Measurements from ENCODE around the gene MOCOS. TPM values are rescaled to one million over a fixed set of nuclear protein-coding genes. Genes with fewer than 3 reads are reported as not detected.

MOCOS gene
- total and polyA plus RNA-seq, 2 experiments from 2014 or later = 3.1 to 8.6 TPM

GRCh38 chr18:36194600-36195315, 7.5 kb downstream of the MOCOS start:
- no peaks in the 10 kb centered on the region for H3K4me1 ChIP-seq (ENCODE audit: insufficient read depth)
- no peaks in the 10 kb centered on the region for H3K9me3 ChIP-seq (ENCODE audit: low read depth)
- TF ChIP-seq, protein P1, sequence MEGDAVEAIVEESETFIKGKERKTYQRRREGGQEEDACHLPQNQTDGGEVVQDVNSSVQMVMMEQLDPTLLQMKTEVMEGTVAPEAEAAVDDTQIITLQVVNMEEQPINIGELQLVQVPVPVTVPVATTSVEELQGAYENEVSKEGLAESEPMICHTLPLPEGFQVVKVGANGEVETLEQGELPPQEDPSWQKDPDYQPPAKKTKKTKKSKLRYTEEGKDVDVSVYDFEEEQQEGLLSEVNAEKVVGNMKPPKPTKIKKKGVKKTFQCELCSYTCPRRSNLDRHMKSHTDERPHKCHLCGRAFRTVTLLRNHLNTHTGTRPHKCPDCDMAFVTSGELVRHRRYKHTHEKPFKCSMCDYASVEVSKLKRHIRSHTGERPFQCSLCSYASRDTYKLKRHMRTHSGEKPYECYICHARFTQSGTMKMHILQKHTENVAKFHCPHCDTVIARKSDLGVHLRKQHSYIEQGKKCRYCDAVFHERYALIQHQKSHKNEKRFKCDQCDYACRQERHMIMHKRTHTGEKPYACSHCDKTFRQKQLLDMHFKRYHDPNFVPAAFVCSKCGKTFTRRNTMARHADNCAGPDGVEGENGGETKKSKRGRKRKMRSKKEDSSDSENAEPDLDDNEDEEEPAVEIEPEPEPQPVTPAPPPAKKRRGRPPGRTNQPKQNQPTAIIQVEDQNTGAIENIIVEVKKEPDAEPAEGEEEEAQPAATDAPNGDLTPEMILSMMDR (IDR thresholded peaks at IDR 0.05; ENCODE audit: poor library complexity) = no peak
- TF ChIP-seq EZH2phosphoT487 (IDR thresholded peaks at IDR 0.05; ENCODE audit: low read depth, severe bottlenecking, unreplicated experiment) = no peak
- no peak for TF ChIP-seq EZH2 (IDR thresholded peaks at IDR 0.05; ENCODE audit: borderline replicate concordance)
- H3K9me2 ChIP-seq (replicated peaks; ENCODE audit: insufficient read depth) = no peaks in the 10 kb centered on the region
- WGBS (ENCODE audit: low lambda C conversion rate, missing lambda C conversion rate) = 97% methylated on average over 8 of the region's 8 CpGs
- H4K20me1 ChIP-seq (ENCODE audit: insufficient read depth, poor library complexity, severe bottlenecking) = no peaks in the 10 kb centered on the region
- H3K27ac ChIP-seq = no peak overlapping the region
- H3K36me3 ChIP-seq (replicated peaks; ENCODE audit: insufficient read depth, low read depth) = no peaks in the 10 kb centered on the region
- peaks cover 10% of the 10 kb centered on the region for H3K79me2 ChIP-seq
- no peak overlapping the region for H3K4me3 ChIP-seq
- H2AFZ ChIP-seq = no peak overlapping the region
- no peak for DNase-seq (ENCODE audit: low spot score)
- H3K27me3 ChIP-seq = no peaks in the 10 kb centered on the region
- H3K4me2 ChIP-seq = no peak overlapping the region

GRCh38 chr18:36195427-36196122, 8.3 kb downstream of the MOCOS start:
- H3K9me2 ChIP-seq (replicated peaks; ENCODE audit: insufficient read depth) = no peaks in the 10 kb centered on the region
- no peak for TF ChIP-seq EZH2 (IDR thresholded peaks at IDR 0.05; ENCODE audit: borderline replicate concordance)
- TF ChIP-seq, protein P1 (IDR thresholded peaks at IDR 0.05; ENCODE audit: poor library complexity) = no peak
- no peak for TF ChIP-seq EZH2phosphoT487 (IDR thresholded peaks at IDR 0.05; ENCODE audit: low read depth, severe bottlenecking, unreplicated experiment)
- H3K27ac ChIP-seq = no peak overlapping the region
- no peaks in the 10 kb centered on the region for H3K27me3 ChIP-seq
- no peaks in the 10 kb centered on the region for H3K36me3 ChIP-seq (replicated peaks; ENCODE audit: insufficient read depth, low read depth)
- peaks cover 5% of the 10 kb centered on the region for H3K4me1 ChIP-seq (ENCODE audit: insufficient read depth)
- peaks cover 4% of the 10 kb centered on the region for H3K79me2 ChIP-seq
- H4K20me1 ChIP-seq (ENCODE audit: insufficient read depth, poor library complexity, severe bottlenecking) = no peaks in the 10 kb centered on the region
- no peak overlapping the region for H2AFZ ChIP-seq
- H3K4me2 ChIP-seq = no peak overlapping the region
- H3K9me3 ChIP-seq (ENCODE audit: low read depth) = no peaks in the 10 kb centered on the region
- 90% methylated on average over 3 of the region's 3 CpGs for WGBS (ENCODE audit: low lambda C conversion rate, missing lambda C conversion rate)
- DNase-seq (ENCODE audit: low spot score) = no peak
- H3K4me3 ChIP-seq = no peak overlapping the region

- Histone ChIP-seq H2AFZ (no peak overlapping the region), H3K9me2 (replicated peaks; ENCODE audit: insufficient read depth) (no peaks in the 10 kb centered on the region), H3K4me1 (ENCODE audit: insufficient read depth) (peaks cover 9% of the 10 kb centered on the region), H3K4me2 (no peak overlapping the region), H4K20me1 (ENCODE audit: insufficient read depth, poor library complexity, severe bottlenecking) (no peaks in the 10 kb centered on the region), H3K36me3 (replicated peaks; ENCODE audit: insufficient read depth, low read depth) (no peaks in the 10 kb centered on the region), H3K79me2 (no peaks in the 10 kb centered on the region), H3K27ac (no peak overlapping the region), H3K27me3 (no peaks in the 10 kb centered on the region), H3K4me3 (no peak overlapping the region), H3K9me3 (ENCODE audit: low read depth) (no peaks in the 10 kb centered on the region)
- 86% methylated on average over 6 of the region's 6 CpGs for WGBS (ENCODE audit: low lambda C conversion rate, missing lambda C conversion rate)
- TF ChIP-seq EZH2 (IDR thresholded peaks at IDR 0.05; ENCODE audit: borderline replicate concordance) = no peak
- no peak for DNase-seq (ENCODE audit: low spot score)
Observed at GRCh38 chr18:36196238-36196995, 9.1 kb downstream of the MOCOS start.
